HepG2 (cell line): ENCODE data around the gene TMEM198. TPM values are rescaled to one million over a fixed set of nuclear protein-coding genes. Genes with fewer than 3 reads are reported as not detected.
A peak's percentile ranks its signal among the peaks of the same experiment; 100 is the strongest.

Experiments
- ATF7 ChIP-seq, 2 experiments: fragments of 450-650 bp in 1 of 2; sonication (generic) in 1 of 2; formaldehyde crosslinking in 1 of 2; IDR thresholded peaks; 2 replicates each; pipeline versions ENCODE4 v1.4.0 to v1.6.1; 2016 to 2020; ENCODE audit warnings: antibody characterized with exemption in 1 of 2, mild to moderate bottlenecking in 1 of 2, missing genetic modification reagents in 1 of 2
- CCDC6 ChIP-seq: sonication (generic); formaldehyde crosslinking; IDR thresholded peaks from 2 replicates; pipeline ENCODE4 v1.8.1; 2022; ENCODE audit warnings: mild to moderate bottlenecking, missing genetic modification reagents, moderate library complexity
- ISX ChIP-seq: sonication (generic); formaldehyde crosslinking; conservative IDR thresholded peaks from 2 replicates; pipeline ENCODE4 v1.5.0; 2020; ENCODE audit warnings: missing genetic modification reagents
- RARG ChIP-seq: sonication (generic); formaldehyde crosslinking; IDR thresholded peaks from 2 replicates; pipeline ENCODE4 v1.4.0; 2020; ENCODE audit warnings: low read depth, mild to moderate bottlenecking, missing genetic modification reagents
- RBFOX2 ChIP-seq: fragments of 200-400 bp; formaldehyde crosslinking; IDR thresholded peaks from 2 replicates; pipeline ENCODE4 v1.6.1; 2017; ENCODE audit warnings: low read depth, mild to moderate bottlenecking, low read length
- SETDB1 ChIP-seq: sonication (generic); formaldehyde crosslinking; IDR thresholded peaks from 2 replicates; pipeline ENCODE4 v1.5.1; 2020; ENCODE audit warnings: missing genetic modification reagents, mild to moderate bottlenecking, borderline replicate concordance
- SP1 ChIP-seq, 2 experiments: fragments of 450-650 bp in 1 of 2; sonication (generic) in 1 of 2; formaldehyde crosslinking in 1 of 2; IDR thresholded peaks; 2 replicates each; pipeline versions ENCODE4 v1.4.0 to v1.6.1; 2016 to 2020; ENCODE audit warnings: missing genetic modification reagents in 1 of 2
- SRSF4 ChIP-seq: fragments of 200-400 bp; formaldehyde crosslinking; IDR thresholded peaks from one replicate; pipeline ENCODE4 v1.6.1; 2018; ENCODE audit warnings: mild to moderate bottlenecking, low read depth, low read length, moderate library complexity; ENCODE audit not compliant: poor library complexity, severe bottlenecking
- TRIM24 ChIP-seq: sonication (generic); formaldehyde crosslinking; IDR thresholded peaks from 2 replicates; pipeline ENCODE4 v1.8.0; 2022; ENCODE audit warnings: mild to moderate bottlenecking, missing genetic modification reagents
- U2AF1 ChIP-seq: fragments of 200-400 bp; formaldehyde crosslinking; optimal IDR thresholded peaks from 2 replicates; pipeline ENCODE3; 2017; ENCODE audit warnings: mild to moderate bottlenecking, low read depth, low read length
- ZBTB7A ChIP-seq: sonication (generic); formaldehyde crosslinking; IDR thresholded peaks from 2 replicates; pipeline ENCODE4 v1.8.0; 2022; ENCODE audit warnings: mild to moderate bottlenecking, missing genetic modification reagents
- ZNF326 ChIP-seq: sonication (generic); formaldehyde crosslinking; IDR thresholded peaks from 2 replicates; pipeline ENCODE4 v1.4.0; 2020; ENCODE audit warnings: missing genetic modification reagents, borderline replicate concordance
- ZNF652 ChIP-seq: IDR thresholded peaks from 2 replicates; pipeline ENCODE4 v1.6.1; 2016; ENCODE audit warnings: low read depth, borderline replicate concordance
- ZNF678 ChIP-seq: sonication (generic); formaldehyde crosslinking; IDR thresholded peaks from 2 replicates; pipeline ENCODE4 v1.4.0; 2020; ENCODE audit warnings: mild to moderate bottlenecking, missing genetic modification reagents
- ZNF703 ChIP-seq: sonication (generic); formaldehyde crosslinking; IDR thresholded peaks from 2 replicates; pipeline ENCODE4 v1.5.1; 2020; ENCODE audit warnings: missing genetic modification reagents, mild to moderate bottlenecking, moderate library complexity, borderline replicate concordance
- ZNF747 ChIP-seq: sonication (generic); formaldehyde crosslinking; IDR thresholded peaks from 2 replicates; pipeline ENCODE4 v1.8.1; 2023; ENCODE audit warnings: missing genetic modification reagents, mild to moderate bottlenecking, borderline replicate concordance
- polyA plus RNA-seq, 8 experiments: library from polyadenylated mRNA; depleted of rRNA in 3 of 8; stranded (reverse) in 7 of 8; unstranded in 1 of 8; fragments of >200 nt; fragmentation: Illumina TruSeq in 4 of 8; extraction: Trizol in 4 of 8; gene quantifications; 2 replicates each; pipeline versions ENCODE4 v1.2.1 to v1.2.3, GENCODE V29; 2011 to 2016; ENCODE audit warnings: low read depth in 4 of 8, missing spikeins in 1 of 8, mixed read lengths in 1 of 8; ENCODE audit not compliant: insufficient read depth in 1 of 8
- total RNA-seq, 5 experiments: library from RNA; depleted of rRNA; stranded (reverse); fragments of >200 nt; fragmentation: Illumina TruSeq; extraction: Trizol; gene quantifications; 2 replicates each; pipeline ENCODE4 v1.2.3, GENCODE V29; 2016; ENCODE audit warnings: low read depth in 1 of 5
- TF ChIP-seq, protein P1 (sequence below): sonication (generic); formaldehyde crosslinking; conservative IDR thresholded peaks from 2 replicates; pipeline ENCODE4 v1.4.0; 2020; ENCODE audit warnings: missing genetic modification reagents
- TF ChIP-seq, protein P2 (sequence below): IDR thresholded peaks from 2 replicates; pipeline ENCODE4 v1.6.1; 2016; ENCODE audit warnings: mild to moderate bottlenecking
- TF ChIP-seq, protein P3 (sequence below): sonication (generic); formaldehyde crosslinking; IDR thresholded peaks from 2 replicates; pipeline ENCODE4 v1.8.0; 2022; ENCODE audit warnings: missing genetic modification reagents, mild to moderate bottlenecking, inconsistent platforms, borderline replicate concordance
- TF ChIP-seq, protein P4 (sequence below), 2 experiments: sonication (generic) in 1 of 2; formaldehyde crosslinking in 1 of 2; IDR thresholded peaks; 2 replicates each; pipeline versions ENCODE4 v1.4.0 to v1.6.1; 2018 to 2020; ENCODE audit warnings: missing genetic modification reagents in 2 of 2, borderline replicate concordance in 1 of 2, low read depth in 1 of 2, mild to moderate bottlenecking in 1 of 2, missing biosample characterization in 1 of 2

The TMEM198 gene
- total and polyA plus RNA-seq, 2 of the 13 experiments (the other 11 are each of a cell fraction or from before 2014, with no cell fraction given) = 17.3 to 23.5 TPM

DNA sequence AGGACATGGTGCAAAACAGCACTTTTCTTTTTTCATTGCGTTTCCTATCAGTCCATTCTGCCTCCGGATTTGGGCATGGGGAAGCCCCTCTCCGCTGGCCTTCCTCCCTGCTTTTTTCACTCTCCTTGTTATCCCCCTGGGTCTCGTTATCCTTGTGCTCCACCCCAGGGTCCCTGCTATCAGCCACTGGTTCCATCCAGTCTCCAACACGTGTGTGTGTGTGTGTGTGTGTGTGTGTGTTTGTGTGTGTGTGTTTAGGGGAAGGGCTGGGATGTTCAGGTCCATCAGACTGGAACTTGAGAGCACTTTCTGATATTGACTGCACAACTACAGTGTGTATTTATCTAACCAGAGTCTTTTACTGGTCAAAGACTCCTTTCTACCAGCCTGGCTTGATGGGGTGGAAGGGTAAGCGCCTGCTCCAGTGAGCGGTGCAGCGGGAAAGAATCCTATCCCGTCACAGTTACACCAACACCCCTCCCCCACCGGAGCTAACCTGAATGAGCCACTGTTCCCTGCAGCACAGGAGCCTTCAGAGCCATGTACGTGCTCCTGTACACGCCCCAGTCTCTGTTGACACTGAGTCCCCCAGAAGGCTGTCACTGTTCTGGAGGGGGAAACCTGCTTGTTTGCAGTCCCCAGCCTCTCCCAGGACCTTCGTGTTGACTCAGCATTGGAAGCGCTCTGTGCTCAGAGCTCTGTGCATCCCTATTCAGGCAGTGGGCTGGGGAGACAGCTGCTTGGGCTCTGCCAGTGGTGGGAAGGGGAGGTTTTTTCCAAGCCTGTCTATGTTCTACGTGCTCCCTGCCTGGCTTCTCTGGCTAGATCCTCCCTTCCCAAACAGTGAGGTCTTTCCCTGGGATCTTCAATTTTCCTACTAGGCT, 32.9 kb downstream of the TMEM198 start (continued):
- TF ChIP-seq, protein P1, sequence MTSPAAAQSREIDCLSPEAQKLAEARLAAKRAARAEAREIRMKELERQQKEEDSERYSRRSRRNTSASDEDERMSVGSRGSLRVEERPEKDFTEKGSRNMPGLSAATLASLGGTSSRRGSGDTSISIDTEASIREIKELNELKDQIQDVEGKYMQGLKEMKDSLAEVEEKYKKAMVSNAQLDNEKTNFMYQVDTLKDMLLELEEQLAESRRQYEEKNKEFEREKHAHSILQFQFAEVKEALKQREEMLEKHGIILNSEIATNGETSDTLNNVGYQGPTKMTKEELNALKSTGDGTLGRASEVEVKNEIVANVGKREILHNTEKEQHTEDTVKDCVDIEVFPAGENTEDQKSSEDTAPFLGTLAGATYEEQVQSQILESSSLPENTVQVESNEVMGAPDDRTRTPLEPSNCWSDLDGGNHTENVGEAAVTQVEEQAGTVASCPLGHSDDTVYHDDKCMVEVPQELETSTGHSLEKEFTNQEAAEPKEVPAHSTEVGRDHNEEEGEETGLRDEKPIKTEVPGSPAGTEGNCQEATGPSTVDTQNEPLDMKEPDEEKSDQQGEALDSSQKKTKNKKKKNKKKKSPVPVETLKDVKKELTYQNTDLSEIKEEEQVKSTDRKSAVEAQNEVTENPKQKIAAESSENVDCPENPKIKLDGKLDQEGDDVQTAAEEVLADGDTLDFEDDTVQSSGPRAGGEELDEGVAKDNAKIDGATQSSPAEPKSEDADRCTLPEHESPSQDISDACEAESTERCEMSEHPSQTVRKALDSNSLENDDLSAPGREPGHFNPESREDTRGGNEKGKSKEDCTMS (CRISPR knock-in tag) = no peak; the same call in 1 of the 2 replicates
- TF ChIP-seq CCDC6 (CRISPR knock-in tag) (peak; percentile 79; the same call in 1 of the 2 replicates), TRIM24 (CRISPR knock-in tag) (peak; percentile 89), ZNF703 (CRISPR knock-in tag) (peak; percentile 82; the same call in 1 of the 2 replicates), RBFOX2 (peak; percentile 37), ZNF652 (CRISPR knock-in tag) (peak; percentile 63; the same call in 1 of the 2 replicates), ZNF747 (CRISPR knock-in tag) (peak; percentile 96), RARG (CRISPR knock-in tag) (no peak), ATF7 (IDR thresholded peaks at IDR 0.05) (no peak; the same call in none of the 2 replicates), ATF7 (CRISPR knock-in tag; IDR thresholded peaks at IDR 0.05) (no peak; the same call in none of the 2 replicates), ISX (CRISPR knock-in tag) (no peak), SP1 (IDR thresholded peaks at IDR 0.05) (no peak), SP1 (CRISPR knock-in tag; IDR thresholded peaks at IDR 0.05) (0 out of 2 replicates have a peak, but pooled peaks have one; percentile 28), SRSF4 (no peak), ZNF678 (CRISPR knock-in tag) (0 out of 2 replicates have a peak, but pooled peaks have one; percentile 67), ZBTB7A (CRISPR knock-in tag) (peak; percentile 96), U2AF1 (no peak), ZNF326 (no peak), SETDB1 (CRISPR knock-in tag) (no peak)
- TF ChIP-seq, protein P2, sequence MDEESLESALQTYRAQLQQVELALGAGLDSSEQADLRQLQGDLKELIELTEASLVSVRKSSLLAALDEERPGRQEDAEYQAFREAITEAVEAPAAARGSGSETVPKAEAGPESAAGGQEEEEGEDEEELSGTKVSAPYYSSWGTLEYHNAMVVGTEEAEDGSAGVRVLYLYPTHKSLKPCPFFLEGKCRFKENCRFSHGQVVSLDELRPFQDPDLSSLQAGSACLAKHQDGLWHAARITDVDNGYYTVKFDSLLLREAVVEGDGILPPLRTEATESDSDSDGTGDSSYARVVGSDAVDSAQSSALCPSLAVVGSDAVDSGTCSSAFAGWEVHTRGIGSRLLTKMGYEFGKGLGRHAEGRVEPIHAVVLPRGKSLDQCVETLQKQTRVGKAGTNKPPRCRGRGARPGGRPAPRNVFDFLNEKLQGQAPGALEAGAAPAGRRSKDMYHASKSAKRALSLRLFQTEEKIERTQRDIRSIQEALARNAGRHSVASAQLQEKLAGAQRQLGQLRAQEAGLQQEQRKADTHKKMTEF (CRISPR knock-in tag) = peak; percentile 98
- TF ChIP-seq, protein P3, sequence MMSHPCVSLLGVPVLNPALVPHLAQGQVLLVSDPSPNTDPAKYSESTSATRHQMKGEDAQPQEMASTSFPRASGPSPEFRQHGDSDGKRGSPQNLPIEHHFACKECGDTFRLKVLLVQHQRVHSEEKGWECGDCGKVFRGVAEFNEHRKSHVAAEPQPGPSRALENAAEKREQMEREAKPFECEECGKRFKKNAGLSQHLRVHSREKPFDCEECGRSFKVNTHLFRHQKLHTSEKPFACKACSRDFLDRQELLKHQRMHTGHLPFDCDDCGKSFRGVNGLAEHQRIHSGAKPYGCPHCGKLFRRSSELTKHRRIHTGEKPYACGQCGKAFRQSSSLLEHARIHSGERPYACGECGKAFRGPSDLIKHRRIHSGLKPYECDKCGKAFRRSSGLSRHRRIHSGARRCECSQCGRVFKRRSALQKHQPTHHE = peak; percentile 94; the same call in 1 of the 2 replicates
- TF ChIP-seq, protein P4, sequence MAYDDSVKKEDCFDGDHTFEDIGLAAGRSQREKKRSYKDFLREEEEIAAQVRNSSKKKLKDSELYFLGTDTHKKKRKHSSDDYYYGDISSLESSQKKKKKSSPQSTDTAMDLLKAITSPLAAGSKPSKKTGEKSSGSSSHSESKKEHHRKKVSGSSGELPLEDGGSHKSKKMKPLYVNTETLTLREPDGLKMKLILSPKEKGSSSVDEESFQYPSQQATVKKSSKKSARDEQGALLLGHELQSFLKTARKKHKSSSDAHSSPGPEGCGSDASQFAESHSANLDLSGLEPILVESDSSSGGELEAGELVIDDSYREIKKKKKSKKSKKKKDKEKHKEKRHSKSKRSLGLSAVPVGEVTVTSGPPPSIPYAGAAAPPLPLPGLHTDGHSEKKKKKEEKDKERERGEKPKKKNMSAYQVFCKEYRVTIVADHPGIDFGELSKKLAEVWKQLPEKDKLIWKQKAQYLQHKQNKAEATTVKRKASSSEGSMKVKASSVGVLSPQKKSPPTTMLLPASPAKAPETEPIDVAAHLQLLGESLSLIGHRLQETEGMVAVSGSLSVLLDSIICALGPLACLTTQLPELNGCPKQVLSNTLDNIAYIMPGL (CRISPR knock-in tag; IDR thresholded peaks at IDR 0.05; ENCODE audit: borderline replicate concordance in 1 of 2, low read depth in 1 of 2) = peak; percentile 86 to 89; a peak in 3 of 4 replicates
